LoVo (cell line): ENCODE data around the gene PPM1F.

Source experiments
- DNase-seq: peaks from one replicate; pipeline ENCODE4 v3.0.0-alpha.2; 2016; ENCODE audit warnings: low spot score

PPM1F gene

GRCh38 chr22:21960200-21961126 lies 7.8 kb upstream of the PPM1F start:
- no peak for DNase-seq

- DNase-seq = no peak
Observed at GRCh38 chr22:21959274-21960074, 6.8 kb upstream of the PPM1F start.

GRCh38 chr22:21958360-21959273 lies 6.0 kb upstream of the PPM1F start:
- no peak for DNase-seq

- no peak for DNase-seq
Observed at GRCh38 chr22:21951931-21952465, 650 bp downstream of the PPM1F start.

- DNase-seq = no peak
Observed at GRCh38 chr22:21951062-21951461, 1.6 kb downstream of the PPM1F start.

GRCh38 chr22:21949948-21950347 lies 2.7 kb downstream of the PPM1F start:
- no peak for DNase-seq

- no peak for DNase-seq
Observed at GRCh38 chr22:21949569-21949918, 3.1 kb downstream of the PPM1F start.

GRCh38 chr22:21948824-21949568 lies 3.7 kb downstream of the PPM1F start:
- no peak for DNase-seq

- no peak for DNase-seq
Observed at GRCh38 chr22:21948390-21948789, 4.3 kb downstream of the PPM1F start.

GRCh38 chr22:21947040-21948014 lies 5.3 kb downstream of the PPM1F start:
- no peak for DNase-seq

- no peak for DNase-seq
Observed at GRCh38 chr22:21946262-21946925, 6.3 kb downstream of the PPM1F start.

GRCh38 chr22:21945453-21946261 lies 7.0 kb downstream of the PPM1F start:
- no peak for DNase-seq

- no peak for DNase-seq
Observed at GRCh38 chr22:21944871-21945270, 7.8 kb downstream of the PPM1F start.

GRCh38 chr22:21943571-21944448 lies 8.8 kb downstream of the PPM1F start:
- no peak for DNase-seq

- DNase-seq = peak; percentile 49
Observed at GRCh38 chr22:21942407-21943343, 10.0 kb downstream of the PPM1F start.

- no peak for DNase-seq
Observed at GRCh38 chr22:21941921-21942320, 10.7 kb downstream of the PPM1F start.
